CD4-positive, alpha-beta T cell treated with Interleukin-21 for 1 hour (primary cell): Measurements from ENCODE around the gene CDH23.

Experiments used
- DNase-seq: peaks from one replicate; pipeline ENCODE4 v3.0.0-alpha.2; 2020

The CDH23 gene

GRCh38 chr10:71569775-71570588 is 173.3 kb downstream of the CDH23 start:
- peak; percentile 75 for DNase-seq

- no peak for DNase-seq
Measured at GRCh38 chr10:71571460-71572175, 174.9 kb downstream of the CDH23 start.

- DNase-seq = no peak
Measured at GRCh38 chr10:71572962-71573361, 176.2 kb downstream of the CDH23 start.

GRCh38 chr10:71573562-71574518 is 177.1 kb downstream of the CDH23 start:
- DNase-seq = no peak

GRCh38 chr10:71575451-71575850 is 178.7 kb downstream of the CDH23 start:
- no peak for DNase-seq

GRCh38 chr10:71575934-71576801 is 179.4 kb downstream of the CDH23 start:
- DNase-seq = no peak

- no peak for DNase-seq
Measured at GRCh38 chr10:71576842-71577241, 180.1 kb downstream of the CDH23 start.

DNA sequence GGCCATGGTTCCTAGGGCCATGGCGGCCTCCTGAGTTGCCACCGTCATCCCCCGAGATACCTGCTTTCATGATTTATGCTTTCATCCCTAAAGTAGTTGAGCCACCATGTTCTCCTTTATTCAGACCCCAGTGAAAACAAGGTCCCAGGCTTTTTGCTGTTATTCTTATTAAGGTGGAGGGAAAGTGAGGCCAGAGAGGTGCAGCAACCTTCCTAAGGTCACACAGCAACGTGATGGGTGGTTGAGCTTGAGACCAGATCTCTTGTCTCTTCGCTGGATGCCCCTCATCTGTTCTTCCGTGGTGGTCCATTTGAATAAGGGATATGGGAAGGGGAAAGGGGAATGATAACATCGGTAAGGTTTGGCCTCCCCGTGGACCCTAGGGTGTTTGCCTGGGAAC is 180.6 kb downstream of the CDH23 start:
- DNase-seq = no peak

- DNase-seq = no peak
Measured at GRCh38 chr10:71578069-71578468, 181.3 kb downstream of the CDH23 start.

- DNase-seq = no peak
Measured at GRCh38 chr10:71579668-71580067, 182.9 kb downstream of the CDH23 start.

DNA sequence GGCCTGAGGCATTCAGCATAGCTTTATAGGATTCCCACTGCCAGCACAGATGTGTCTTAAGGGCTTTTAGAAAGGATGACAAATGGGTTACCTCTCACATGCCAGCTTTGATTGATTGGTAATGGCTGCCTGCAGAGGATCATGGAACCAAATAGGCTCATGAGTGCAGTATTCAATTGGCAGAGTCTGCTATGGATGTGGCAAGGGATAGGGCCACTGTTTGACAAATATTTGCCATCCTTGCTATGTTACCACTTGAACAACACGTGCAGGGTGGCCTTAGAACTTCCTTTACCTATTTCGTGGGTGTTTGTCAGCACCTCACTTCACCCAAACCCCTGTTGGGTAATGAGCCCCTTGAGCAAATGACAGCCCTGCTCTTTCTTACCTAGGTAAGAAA is 183.7 kb downstream of the CDH23 start:
- DNase-seq = no peak

- no peak for DNase-seq
Measured at GRCh38 chr10:71580926-71581325, 184.2 kb downstream of the CDH23 start.

- DNase-seq = no peak
Measured at GRCh38 chr10:71581376-71581775, 184.7 kb downstream of the CDH23 start.

- DNase-seq = no peak
Measured at GRCh38 chr10:71582019-71582418, 185.3 kb downstream of the CDH23 start.

GRCh38 chr10:71582506-71583475 is 186.1 kb downstream of the CDH23 start:
- no peak for DNase-seq

DNA sequence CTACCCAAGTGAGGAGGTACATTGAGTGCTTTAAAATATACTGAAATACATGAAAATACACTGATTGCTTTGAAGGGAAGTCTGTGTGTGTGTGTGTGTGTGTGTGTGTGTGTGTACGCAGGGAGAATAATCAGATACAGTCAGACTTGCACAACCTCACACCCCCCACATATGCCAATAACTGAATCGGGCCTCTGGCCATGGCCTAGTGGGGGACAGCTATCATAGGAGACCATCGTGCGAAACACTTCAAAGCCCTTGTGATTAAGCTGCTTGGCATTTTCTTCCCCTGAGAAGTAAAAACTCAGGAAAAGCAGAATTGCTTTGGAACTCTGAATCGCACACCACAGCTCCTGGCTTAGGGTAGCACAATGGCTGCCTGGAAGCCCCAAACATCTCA is 187.7 kb downstream of the CDH23 start:
- DNase-seq = no peak

DNA sequence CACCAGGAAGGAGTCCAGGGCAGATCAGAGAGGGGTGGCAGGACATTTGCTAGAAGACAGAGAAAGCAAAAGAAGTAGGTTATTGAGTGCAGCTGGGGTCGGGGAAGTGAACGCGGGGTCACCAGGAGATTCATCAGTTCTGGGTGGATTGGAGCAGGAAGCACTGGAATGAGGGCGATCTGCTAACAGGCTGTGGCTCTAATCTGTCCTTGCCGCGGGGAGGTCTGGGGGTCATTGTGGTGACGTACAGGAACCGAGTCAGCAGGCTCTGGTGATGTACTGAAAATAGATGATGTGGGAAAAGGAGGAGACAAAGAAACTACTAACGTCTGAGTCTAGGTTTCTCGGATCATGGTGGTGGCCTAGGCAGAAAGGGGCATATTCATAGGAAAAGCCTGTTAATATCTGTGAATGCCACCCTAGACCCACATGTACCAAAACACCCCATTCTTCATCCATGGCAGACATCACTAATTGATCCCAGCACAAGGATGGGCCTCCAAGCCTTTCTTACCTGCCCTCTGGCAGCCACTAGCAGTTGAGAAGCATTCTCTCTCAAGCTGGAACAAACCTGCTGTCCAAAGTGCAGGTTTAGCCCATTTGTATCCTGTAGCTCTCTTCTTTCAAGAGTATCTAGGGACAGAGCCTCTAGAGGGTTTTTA is 188.3 kb downstream of the CDH23 start:
- no peak for DNase-seq

- no peak for DNase-seq
Measured at GRCh38 chr10:71585564-71586290, 189.0 kb downstream of the CDH23 start.

DNA sequence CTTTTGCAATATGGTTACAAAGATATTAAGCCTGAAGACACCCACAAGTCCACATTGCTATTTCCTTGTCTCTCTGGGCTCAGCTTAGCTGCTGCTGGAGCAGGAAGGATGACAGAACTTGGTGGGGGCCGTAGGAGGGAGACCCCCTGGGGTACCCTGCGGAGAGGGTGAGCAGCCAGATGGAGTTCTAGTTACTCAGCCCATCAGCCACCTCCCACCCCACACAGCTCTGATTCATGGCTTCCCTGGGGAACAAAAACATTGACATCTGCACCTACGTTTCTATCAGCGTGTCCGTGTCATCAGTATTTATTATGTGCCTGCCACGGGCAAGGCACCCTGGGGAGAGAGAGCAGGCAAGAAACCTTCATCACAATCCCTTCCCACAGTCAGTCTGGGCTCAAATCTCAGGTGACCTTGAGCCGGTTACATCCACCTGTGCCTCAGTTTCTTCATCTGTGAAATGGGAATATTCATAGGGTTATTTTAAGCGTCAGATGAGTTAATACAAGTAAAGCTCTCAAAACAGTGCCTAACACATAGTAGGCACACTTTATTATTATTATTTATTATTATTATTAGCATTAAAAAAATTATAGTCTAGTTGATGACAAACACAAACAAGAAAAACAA is 191.3 kb downstream of the CDH23 start:
- no peak for DNase-seq
